Endothelial cell of umbilical vein (primary cell): ENCODE data around the gene NFKBIE. TPM values are rescaled to one million over a fixed set of nuclear protein-coding genes. Genes with fewer than 3 reads are reported as not detected.

Experiments used
- BruUV-seq: library from RNA; stranded (reverse); fragments of 400-500 nt; replicated peaks from 2 replicates; lab custom pipeline; 2021; lab: Mats Ljungman, UMichigan
- CTCF ChIA-PET: fragments of 300-600, 350-600 bp; sonication (Branson Sonifier 250); formaldehyde crosslinking; loops from one replicate; lab custom pipeline; 2021; ENCODE audit warnings: antibody characterized with exemption, inconsistent platforms; lab: Charles Lee
- POLR2A ChIA-PET: fragments of 300-600, 350-600 bp; sonication (Branson Sonifier 250); formaldehyde crosslinking; loops from one replicate; lab custom pipeline; 2021; ENCODE audit warnings: antibody characterized with exemption, inconsistent platforms; lab: Charles Lee
- DNase-seq: peaks from one replicate; pipeline ENCODE4 v3.0.0-alpha.2; 2011; ENCODE audit warnings: low read depth, low spot score
- FAIRE-seq: peaks from 2 replicates; lab custom pipeline; 2011; peaks lifted over from hg19 to GRCh38; lab: Jason Lieb, UNC
- H2AFZ ChIP-seq: 2 replicates; pipeline ENCODE4 v1.6.0; 2012; ENCODE audit warnings: low read depth, low read length, control low read depth, inconsistent platforms
- H3K27ac ChIP-seq: 2 replicates; pipeline ENCODE4 v1.5.1; 2011; ENCODE audit warnings: low read depth, mild to moderate bottlenecking, control low read depth, low read length, moderate library complexity; ENCODE audit not compliant: insufficient read depth
- H3K27me3 ChIP-seq, 2 experiments: 2 replicates each; pipeline versions ENCODE4 v1.6.0 to v1.6.1; 2011; ENCODE audit warnings: low read length in 2 of 2, mixed read lengths in 1 of 2; ENCODE audit not compliant: control insufficient read depth in 2 of 2, insufficient read depth in 2 of 2
- H3K36me3 ChIP-seq, 2 experiments: 2 replicates in 1 of 2; 3 replicates in 1 of 2; pipeline ENCODE4 v1.5.1; 2011; ENCODE audit warnings: low read length in 2 of 2, mild to moderate bottlenecking in 1 of 2, moderate library complexity in 1 of 2; ENCODE audit not compliant: control insufficient read depth in 2 of 2, insufficient read depth in 2 of 2; ENCODE audit errors: extremely low read depth in 1 of 2
- H3K4me1 ChIP-seq: 3 replicates; pipeline ENCODE4 v1.5.1; 2011; ENCODE audit warnings: mild to moderate bottlenecking, low read length; ENCODE audit not compliant: control insufficient read depth, insufficient read depth; ENCODE audit errors: extremely low read depth
- H3K4me2 ChIP-seq: 2 replicates; pipeline ENCODE4 v1.6.1; 2011; ENCODE audit warnings: low read length, control low read depth, mixed read lengths; ENCODE audit not compliant: insufficient read depth
- H3K4me3 ChIP-seq, 3 experiments: fragments of 200-600 bp in 1 of 3; sonication (generic), shearing (Covaris generic) in 1 of 3; replicated peaks in 1 of 3; 2 replicates each; pipeline ENCODE4 v1.5.1; 2011 to 2016; ENCODE audit warnings: control low read depth in 3 of 3, low read length in 3 of 3, mild to moderate bottlenecking in 2 of 3, inconsistent platforms in 1 of 3, low read depth in 1 of 3, moderate library complexity in 1 of 3; ENCODE audit not compliant: insufficient read depth in 1 of 3
- H3K79me2 ChIP-seq: 2 replicates; pipeline ENCODE4 v1.6.0; 2012; ENCODE audit warnings: low read length, inconsistent platforms; ENCODE audit not compliant: control insufficient read depth, insufficient read depth
- H3K9ac ChIP-seq: replicated peaks from 2 replicates; pipeline ENCODE3; 2011; ENCODE audit warnings: low read length, control low read depth; ENCODE audit not compliant: insufficient read depth; ENCODE audit errors: extremely low read depth
- H3K9me1 ChIP-seq: replicated peaks from 3 replicates; pipeline ENCODE4 v1.6.0; 2011; ENCODE audit warnings: mild to moderate bottlenecking, low read length; ENCODE audit not compliant: control insufficient read depth, insufficient read depth; ENCODE audit errors: extremely low read depth
- H3K9me3 ChIP-seq: replicated peaks from 2 replicates; pipeline ENCODE4 v1.5.1; 2012; ENCODE audit warnings: low read length, inconsistent platforms; ENCODE audit not compliant: control insufficient read depth, insufficient read depth
- H4K20me1 ChIP-seq: replicated peaks from 2 replicates; pipeline ENCODE3; 2011; ENCODE audit warnings: mild to moderate bottlenecking, low read length; ENCODE audit not compliant: control insufficient read depth, insufficient read depth; ENCODE audit errors: extremely low read depth
- EZH2 ChIP-seq: IDR thresholded peaks from 2 replicates; pipeline ENCODE4 v1.6.1; 2012; ENCODE audit warnings: borderline replicate concordance, low read depth, mild to moderate bottlenecking, moderate library complexity, low read length, inconsistent platforms; ENCODE audit not compliant: severe bottlenecking
- FOS ChIP-seq: IDR thresholded peaks from 2 replicates; pipeline ENCODE4 v1.6.1; 2011; ENCODE audit warnings: mild to moderate bottlenecking, low read length, moderate library complexity, borderline replicate concordance; ENCODE audit not compliant: insufficient read depth
- GATA2 ChIP-seq: IDR thresholded peaks from 2 replicates; pipeline ENCODE4 v1.7.0; 2011; ENCODE audit warnings: low read depth, mild to moderate bottlenecking, moderate library complexity, mixed read lengths, low read length; ENCODE audit not compliant: insufficient read length, insufficient read depth
- JUN ChIP-seq: IDR thresholded peaks from 2 replicates; pipeline ENCODE4 v1.6.1; 2011; ENCODE audit warnings: borderline replicate concordance, low read depth; ENCODE audit not compliant: insufficient read length, insufficient read depth
- MYC ChIP-seq: IDR thresholded peaks from one replicate; pipeline ENCODE4 v1.6.1; 2011; ENCODE audit warnings: mild to moderate bottlenecking, low read depth, low read length
- POLR2A ChIP-seq: IDR thresholded peaks from 2 replicates; pipeline ENCODE4 v1.6.1; 2012; ENCODE audit warnings: low read depth, mild to moderate bottlenecking, control low read depth, low read length
- POLR2AphosphoS5 ChIP-seq: IDR thresholded peaks from 2 replicates; pipeline ENCODE4 v1.6.1; 2012; ENCODE audit warnings: low read depth, mild to moderate bottlenecking, control low read depth, low read length, moderate library complexity; ENCODE audit not compliant: insufficient read depth
- dilution Hi-C: fragments of 300-500 bp; cut with MboI; formaldehyde crosslinking; loops from one replicate; pipeline ENCODE4 v1.15.0; 2019; ENCODE audit warnings: low sequenced_read_pairs; ENCODE audit not compliant: extremely low pct_ligation_motif_present
- intact Hi-C: fragments of 100-400 bp; cut with micrococcal nuclease; formaldehyde crosslinking; loops from one replicate; pipeline ENCODE4 v1.10.0; 2022
- polyA plus RNA-seq, 4 experiments: library from polyadenylated mRNA; depleted of rRNA in 3 of 4; stranded (reverse) in 3 of 4; unstranded in 1 of 4; fragments of >200 nt; gene quantifications; 2 replicates each; pipeline versions ENCODE4 v1.2.1 to v1.2.3, GENCODE V29; 2011 to 2012; ENCODE audit warnings: missing spikeins in 1 of 4
- total RNA-seq: library from RNA; stranded (reverse); gene quantifications from 2 replicates; pipeline ENCODE4 v1.2.3, GENCODE V29; 2021
- TF ChIP-seq, protein P1 (sequence below), 2 donors: IDR thresholded peaks; 1 replicate in 1 of 2; 2 replicates in 1 of 2; pipeline ENCODE4 v1.5.1; 2011; ENCODE audit warnings: low read length in 2 of 2, mild to moderate bottlenecking in 2 of 2, moderate library complexity in 2 of 2, control low read depth in 1 of 2, inconsistent platforms in 1 of 2, low read depth in 1 of 2; ENCODE audit not compliant: insufficient read depth in 1 of 2; ENCODE audit errors: extremely low read depth in 1 of 2
- TF ChIP-seq, protein P2 (sequence below): IDR thresholded peaks from 2 replicates; pipeline ENCODE4 v1.6.1; 2011; ENCODE audit not compliant: insufficient read depth, insufficient read length

NFKBIE gene
- total and polyA plus RNA-seq, 2 donors (not counting 3 experiments of a cell fraction or from before 2014, with no cell fraction given), result 19.0 to 22.6 TPM

DNA sequence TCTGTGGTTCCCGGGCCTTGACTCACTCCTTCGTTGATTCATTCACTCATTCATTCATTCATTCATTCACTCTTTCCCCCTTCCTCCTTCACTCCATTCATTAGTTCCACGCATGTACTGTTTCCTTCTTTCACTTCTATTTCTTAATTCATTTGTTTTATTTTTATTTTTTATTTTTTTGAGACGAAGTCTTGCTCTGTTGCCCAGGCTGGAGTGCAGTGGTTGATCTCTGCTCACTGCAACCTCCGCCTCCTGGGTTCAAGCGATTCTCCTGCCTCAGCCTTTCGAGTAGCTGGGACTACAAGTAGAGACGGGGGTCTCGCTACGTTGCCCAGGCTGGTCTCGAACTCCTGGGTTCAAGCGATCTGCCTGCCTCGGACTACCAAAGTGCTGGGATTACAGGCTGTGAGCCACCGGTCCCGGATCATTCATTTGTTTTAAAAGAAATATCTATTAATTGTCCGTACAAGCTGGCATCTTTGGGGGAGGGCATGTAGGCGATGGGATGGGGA lies 427 bp upstream of the NFKBIE start:
- Histone ChIP-seq H3K27me3 (peaks cover 11 to 19% of the 10 kb centered on the region in 2 experiments), H3K27ac (no peak overlapping the region), H4K20me1 (no peaks in the 10 kb centered on the region), H3K4me3 (no peak overlapping the region), H3K36me3 (peaks cover 2 to 3% of the 10 kb centered on the region in 2 experiments), H3K9ac (no peak overlapping the region), H3K9me1 (no peaks in the 10 kb centered on the region), H2AFZ (no peak overlapping the region), H3K4me1 (peaks cover 36% of the 10 kb centered on the region), H3K9me3 (no peaks in the 10 kb centered on the region), H3K79me2 (peaks cover 26% of the 10 kb centered on the region), H3K4me2 (no peak overlapping the region)
- no peak for DNase-seq
- intact Hi-C loops, result loop anchor here (1.0 to 2.0 kb wide), 2 partner anchors 28 to 121 kb away; partner anchors contain the start of gene CDC5L
- FAIRE-seq, result no peak
- ChIA-PET POLR2A (no interaction called here), CTCF (interaction anchor here (6.2 kb wide), 1 partner anchor 72 kb away, joined by 154 read pairs; no protein-coding TSS in a partner anchor)
- no TSS peak for BruUV-seq
- dilution Hi-C loops, result no loop called here
- TF ChIP-seq JUN, result no peak
- no peak for TF ChIP-seq POLR2A
- TF ChIP-seq, protein P1, sequence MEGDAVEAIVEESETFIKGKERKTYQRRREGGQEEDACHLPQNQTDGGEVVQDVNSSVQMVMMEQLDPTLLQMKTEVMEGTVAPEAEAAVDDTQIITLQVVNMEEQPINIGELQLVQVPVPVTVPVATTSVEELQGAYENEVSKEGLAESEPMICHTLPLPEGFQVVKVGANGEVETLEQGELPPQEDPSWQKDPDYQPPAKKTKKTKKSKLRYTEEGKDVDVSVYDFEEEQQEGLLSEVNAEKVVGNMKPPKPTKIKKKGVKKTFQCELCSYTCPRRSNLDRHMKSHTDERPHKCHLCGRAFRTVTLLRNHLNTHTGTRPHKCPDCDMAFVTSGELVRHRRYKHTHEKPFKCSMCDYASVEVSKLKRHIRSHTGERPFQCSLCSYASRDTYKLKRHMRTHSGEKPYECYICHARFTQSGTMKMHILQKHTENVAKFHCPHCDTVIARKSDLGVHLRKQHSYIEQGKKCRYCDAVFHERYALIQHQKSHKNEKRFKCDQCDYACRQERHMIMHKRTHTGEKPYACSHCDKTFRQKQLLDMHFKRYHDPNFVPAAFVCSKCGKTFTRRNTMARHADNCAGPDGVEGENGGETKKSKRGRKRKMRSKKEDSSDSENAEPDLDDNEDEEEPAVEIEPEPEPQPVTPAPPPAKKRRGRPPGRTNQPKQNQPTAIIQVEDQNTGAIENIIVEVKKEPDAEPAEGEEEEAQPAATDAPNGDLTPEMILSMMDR (IDR thresholded peaks at IDR 0.05; ENCODE audit: extremely low read depth in 1 of 2, insufficient read depth in 1 of 2, low read depth in 1 of 2, low read length in 2 of 2), result no peak
- TF ChIP-seq MYC, result no peak
- TF ChIP-seq GATA2, result no peak
- TF ChIP-seq, protein P2, sequence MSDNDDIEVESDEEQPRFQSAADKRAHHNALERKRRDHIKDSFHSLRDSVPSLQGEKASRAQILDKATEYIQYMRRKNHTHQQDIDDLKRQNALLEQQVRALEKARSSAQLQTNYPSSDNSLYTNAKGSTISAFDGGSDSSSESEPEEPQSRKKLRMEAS, result no peak
- no peak for TF ChIP-seq EZH2
- no peak for TF ChIP-seq FOS
- no peak for TF ChIP-seq POLR2AphosphoS5
